Panc1 (cell line): ENCODE measurements around the gene POLD3. TPM values are rescaled to one million over a fixed set of nuclear protein-coding genes. Genes with fewer than 3 reads are reported as not detected.
A peak's percentile ranks its signal among the peaks of the same experiment; 100 is the strongest.

Source experiments
- ATAC-seq: fragments of 200-7000 bp; cut with Tn5 transposase; 2 replicates; pipeline ENCODE4 v1.9.1; 2020; ENCODE audit warnings: mild to moderate bottlenecking, moderate library complexity
- BruUV-seq: library from RNA; stranded (reverse); fragments of 400-500 nt; replicated peaks from 2 replicates; lab custom pipeline; 2021; lab: Mats Ljungman, UMichigan
- CTCF ChIA-PET: fragments of 300-600 bp; sonication (Branson Sonifier 250); formaldehyde crosslinking; loops from one replicate; lab custom pipeline; 2022; ENCODE audit warnings: antibody characterized with exemption; lab: Charles Lee
- POLR2A ChIA-PET: fragments of 300-600 bp; sonication (Branson Sonifier 250); formaldehyde crosslinking; loops from one replicate; lab custom pipeline; 2022; ENCODE audit warnings: antibody characterized with exemption; lab: Charles Lee
- DNase-seq: peaks from one replicate; pipeline ENCODE4 v3.0.0-alpha.2; 2010; ENCODE audit warnings: low read depth, low spot score
- H3K27ac ChIP-seq: 2 replicates; pipeline ENCODE4 v1.5.1; 2011; ENCODE audit warnings: mild to moderate bottlenecking, low read length, inconsistent platforms
- H3K27me3 ChIP-seq: fragments of 200-500 bp; sonication (Bioruptor generic); 2 replicates; pipeline ENCODE4 v1.6.0; 2014; ENCODE audit warnings: low read length, inconsistent platforms; ENCODE audit not compliant: control insufficient read depth, insufficient read depth
- H3K36me3 ChIP-seq: fragments of 200-500 bp; sonication (Bioruptor generic); 2 replicates; pipeline ENCODE4 v1.5.1; 2014; ENCODE audit warnings: inconsistent platforms, mild to moderate bottlenecking, low read length, moderate library complexity; ENCODE audit not compliant: control insufficient read depth, insufficient read depth
- H3K4me1 ChIP-seq: 2 replicates; pipeline ENCODE4 v1.5.1; 2011; ENCODE audit warnings: inconsistent platforms, mild to moderate bottlenecking, low read length, moderate library complexity; ENCODE audit not compliant: control insufficient read depth, insufficient read depth
- H3K4me3 ChIP-seq, 2 experiments: 2 replicates each; pipeline ENCODE4 v1.5.1; 2011 to 2012; ENCODE audit warnings: low read depth in 2 of 2, low read length in 2 of 2, mild to moderate bottlenecking in 2 of 2, inconsistent platforms in 1 of 2, moderate library complexity in 1 of 2
- H3K9me3 ChIP-seq: fragments of 200-500 bp; sonication (Bioruptor generic); 2 replicates; pipeline ENCODE4 v1.5.1; 2014; ENCODE audit warnings: low read depth, mild to moderate bottlenecking, inconsistent platforms, low read length, moderate library complexity; ENCODE audit not compliant: control insufficient read depth, insufficient read depth
- CTCF ChIP-seq: fragments of 450-650 bp; IDR thresholded peaks from 2 replicates; pipeline ENCODE4 v1.5.1; 2017; ENCODE audit warnings: mild to moderate bottlenecking
- REST ChIP-seq, 2 experiments: IDR thresholded peaks; 2 replicates each; pipeline ENCODE4 v1.6.1; 2011 to 2012; ENCODE audit warnings: low read depth in 2 of 2, control low read depth in 1 of 2, low read length in 1 of 2, mild to moderate bottlenecking in 1 of 2, moderate library complexity in 1 of 2; ENCODE audit not compliant: insufficient read depth in 1 of 2
- SIN3A ChIP-seq: IDR thresholded peaks from 2 replicates; pipeline ENCODE4 v1.6.1; 2012; ENCODE audit warnings: low read depth, mild to moderate bottlenecking, low read length, moderate library complexity, borderline replicate concordance; ENCODE audit not compliant: insufficient read depth
- in situ Hi-C: cut with HindIII; loops from 2 replicates; pipeline ENCODE4 v1.10.0; 2016; ENCODE audit warnings: low sequenced_read_pairs, low pct_unique_long_range_greater_than_20kb
- intact Hi-C: fragments of 100-400 bp; cut with micrococcal nuclease; formaldehyde crosslinking; loops from one replicate; pipeline ENCODE4 v1.10.0; 2022; ENCODE audit not compliant: unreplicated experiment
- total RNA-seq: library from RNA; stranded (reverse); gene quantifications from one replicate; pipeline ENCODE4 v1.2.1, GENCODE V29; 2021; ENCODE audit not compliant: unreplicated experiment

The POLD3 gene
- total RNA-seq, 1 experiment from 2014 or later: 31.7 TPM

- no TSS peak for BruUV-seq
- Histone ChIP-seq H3K36me3 (no peaks in the 10 kb centered on the region), H3K9me3 (no peaks in the 10 kb centered on the region), H3K4me3 (no peak overlapping the region), H3K4me1 (no peaks in the 10 kb centered on the region), H3K27me3 (no peaks in the 10 kb centered on the region; the same call in 1 of the 2 replicates), H3K27ac (no peak overlapping the region)
- ChIA-PET POLR2A (no interaction called here), CTCF (no interaction called here)
- in situ Hi-C loops (no loop called here), intact Hi-C loops (no loop called here)
- TF ChIP-seq REST (IDR thresholded peaks at IDR 0.05; ENCODE audit: insufficient read depth in 1 of 2, low read depth in 2 of 2, low read length in 1 of 2): no peak
- no peak for DNase-seq
- no peak for ATAC-seq
These were observed 24.4 kb upstream of the POLD3 start for GRCh38 chr11:74568028-74568427.

- no TSS peak for BruUV-seq
- Histone ChIP-seq H3K27ac (no peak overlapping the region), H3K36me3 (no peaks in the 10 kb centered on the region), H3K27me3 (no peaks in the 10 kb centered on the region; the same call in 1 of the 2 replicates), H3K4me3 (no peak overlapping the region), H3K4me1 (no peaks in the 10 kb centered on the region), H3K9me3 (no peaks in the 10 kb centered on the region)
- ChIA-PET POLR2A (interaction anchor here (0.6 kb wide), 1 partner anchor 48 kb away, joined by 9 read pairs; no protein-coding TSS in a partner anchor), CTCF (interaction anchor here (0.6 to 4.4 kb wide), 12 partner anchors 59 to 864 kb away, joined by 3 to 43 read pairs (median 6); no protein-coding TSS in a partner anchor)
- peak; percentile 88 for TF ChIP-seq CTCF
- TF ChIP-seq SIN3A: no peak
- TF ChIP-seq REST (IDR thresholded peaks at IDR 0.05; ENCODE audit: insufficient read depth in 1 of 2, low read depth in 2 of 2, low read length in 1 of 2): no peak
- in situ Hi-C loops (no loop called here), intact Hi-C loops (loop anchor here (1.0 kb wide), 1 partner anchor 117 kb away; no protein-coding TSS in a partner anchor)
- peak; percentile 25 for DNase-seq
- ATAC-seq: peak; percentile 96
These were observed 21.9 kb upstream of the POLD3 start for GRCh38 chr11:74570266-74571061.
